IPS-20b (cell line): ENCODE results near the gene GATA5.

Experiments
- H3K27ac ChIP-seq: one replicate; pipeline ENCODE4 v1.5.1; 2013; ENCODE audit warnings: low read length
- H3K27me3 ChIP-seq: 2 replicates; pipeline ENCODE4 v1.6.1; 2013; ENCODE audit warnings: mild to moderate bottlenecking, low read length, inconsistent platforms; ENCODE audit not compliant: insufficient read depth
- H3K36me3 ChIP-seq: 2 replicates; pipeline ENCODE4 v1.6.1; 2013; ENCODE audit warnings: low read depth, mild to moderate bottlenecking, inconsistent platforms, low read length, moderate library complexity; ENCODE audit not compliant: insufficient read depth
- H3K4me1 ChIP-seq: 2 replicates; pipeline ENCODE4 v1.6.1; 2013; ENCODE audit warnings: mild to moderate bottlenecking, control low read depth, inconsistent platforms, low read length, moderate library complexity; ENCODE audit not compliant: insufficient read depth
- H3K4me3 ChIP-seq: 2 replicates; pipeline ENCODE4 v1.5.1; 2013; ENCODE audit warnings: mild to moderate bottlenecking, low read length, inconsistent platforms
- H3K9ac ChIP-seq: 2 replicates; pipeline ENCODE4 v1.6.1; 2013; ENCODE audit warnings: low read depth, mild to moderate bottlenecking, inconsistent platforms, low read length, moderate library complexity
- H3K9me3 ChIP-seq: 2 replicates; pipeline ENCODE4 v1.6.1; 2013; ENCODE audit warnings: mild to moderate bottlenecking, low read depth, low read length, inconsistent platforms; ENCODE audit not compliant: insufficient read depth

GATA5 gene

GRCh38 chr20:62476056-62476838 is 452 bp upstream of the GATA5 start:
- Histone ChIP-seq H3K27ac (no peak overlapping the region), H3K9me3 (no peaks in the 10 kb centered on the region), H3K36me3 (no peaks in the 10 kb centered on the region), H3K4me3 (peak overlapping the region; percentile 54; the same call in 1 of the 2 replicates), H3K4me1 (peaks cover 3% of the 10 kb centered on the region; the same call in 1 of the 2 replicates), H3K27me3 (peaks cover 92% of the 10 kb centered on the region), H3K9ac (no peak overlapping the region)

GRCh38 chr20:62475027-62475771 is 596 bp downstream of the GATA5 start:
- Histone ChIP-seq H3K9me3 (no peaks in the 10 kb centered on the region), H3K27ac (no peak overlapping the region), H3K36me3 (no peaks in the 10 kb centered on the region), H3K4me1 (peaks cover 3% of the 10 kb centered on the region; the same call in 1 of the 2 replicates), H3K4me3 (peak overlapping the region; percentile 57; the same call in 1 of the 2 replicates), H3K27me3 (peaks cover 89% of the 10 kb centered on the region), H3K9ac (no peak overlapping the region)

- no peaks in the 10 kb centered on the region for H3K36me3 ChIP-seq
- no peak overlapping the region for H3K9ac ChIP-seq
- H3K27me3 ChIP-seq: peaks cover 90% of the 10 kb centered on the region
- H3K4me3 ChIP-seq: peak overlapping the region; percentile 57; the same call in 1 of the 2 replicates
- H3K4me1 ChIP-seq: peaks cover 3% of the 10 kb centered on the region; the same call in 1 of the 2 replicates
- no peaks in the 10 kb centered on the region for H3K9me3 ChIP-seq
- no peak overlapping the region for H3K27ac ChIP-seq
These were observed 1.2 kb downstream of the GATA5 start for GRCh38 chr20:62474604-62475026.

GRCh38 chr20:62473717-62474603 is 1.8 kb downstream of the GATA5 start:
- Histone ChIP-seq H3K4me1 (peaks cover 3% of the 10 kb centered on the region; the same call in 1 of the 2 replicates), H3K36me3 (no peaks in the 10 kb centered on the region), H3K4me3 (peak overlapping the region; percentile 57; the same call in 1 of the 2 replicates), H3K27me3 (peaks cover 89% of the 10 kb centered on the region), H3K9ac (no peak overlapping the region), H3K9me3 (no peaks in the 10 kb centered on the region), H3K27ac (no peak overlapping the region)

- Histone ChIP-seq H3K36me3 (no peaks in the 10 kb centered on the region), H3K4me1 (peaks cover 3% of the 10 kb centered on the region; the same call in 1 of the 2 replicates), H3K9me3 (no peaks in the 10 kb centered on the region), H3K9ac (no peak overlapping the region), H3K27ac (no peak overlapping the region), H3K27me3 (peaks cover 80% of the 10 kb centered on the region), H3K4me3 (no peak overlapping the region)
These were observed 2.7 kb downstream of the GATA5 start for GRCh38 chr20:62472941-62473585.

GRCh38 chr20:62472138-62472940 is 3.5 kb downstream of the GATA5 start:
- Histone ChIP-seq H3K9ac (no peak overlapping the region), H3K4me3 (no peak overlapping the region), H3K36me3 (no peaks in the 10 kb centered on the region), H3K9me3 (no peaks in the 10 kb centered on the region), H3K27me3 (peaks cover 73% of the 10 kb centered on the region), H3K27ac (no peak overlapping the region), H3K4me1 (peaks cover 3% of the 10 kb centered on the region; the same call in 1 of the 2 replicates)

GRCh38 chr20:62470459-62470858 is 5.3 kb downstream of the GATA5 start:
- Histone ChIP-seq H3K27me3 (peaks cover 55% of the 10 kb centered on the region), H3K9ac (no peak overlapping the region), H3K27ac (no peak overlapping the region), H3K4me3 (no peak overlapping the region), H3K36me3 (no peaks in the 10 kb centered on the region), H3K4me1 (peaks cover 3% of the 10 kb centered on the region; the same call in 1 of the 2 replicates), H3K9me3 (no peaks in the 10 kb centered on the region)

- Histone ChIP-seq H3K27me3 (peaks cover 51% of the 10 kb centered on the region), H3K27ac (no peak overlapping the region), H3K4me3 (no peak overlapping the region), H3K36me3 (no peaks in the 10 kb centered on the region), H3K4me1 (peaks cover 3% of the 10 kb centered on the region; the same call in 1 of the 2 replicates), H3K9me3 (no peaks in the 10 kb centered on the region), H3K9ac (no peak overlapping the region)
These were observed 5.8 kb downstream of the GATA5 start for GRCh38 chr20:62470001-62470400.

GRCh38 chr20:62469352-62469751 is 6.4 kb downstream of the GATA5 start:
- H3K36me3 ChIP-seq: no peaks in the 10 kb centered on the region
- H3K4me1 ChIP-seq: no peaks in the 10 kb centered on the region; the same call in 1 of the 2 replicates
- no peak overlapping the region for H3K4me3 ChIP-seq
- H3K9me3 ChIP-seq: no peaks in the 10 kb centered on the region
- H3K9ac ChIP-seq: no peak overlapping the region
- H3K27me3 ChIP-seq: peaks cover 44% of the 10 kb centered on the region
- H3K27ac ChIP-seq: no peak overlapping the region

GRCh38 chr20:62466806-62467537 is 8.8 kb downstream of the GATA5 start:
- Histone ChIP-seq H3K9ac (no peak overlapping the region), H3K4me3 (no peak overlapping the region), H3K27ac (no peak overlapping the region), H3K36me3 (no peaks in the 10 kb centered on the region), H3K4me1 (no peaks in the 10 kb centered on the region), H3K9me3 (no peaks in the 10 kb centered on the region), H3K27me3 (peaks cover 20% of the 10 kb centered on the region)
